Stimulated activated naive CD4-positive, alpha-beta T cell (primary cell): ENCODE measurements around the gene AHRR.
"Not testable (repeated sequence)": the region's sequence is repeated elsewhere in the genome, so short reads cannot be mapped to it uniquely, and the experiment has no call there.

Source experiments
- DNase-seq, 6 experiments: peaks; one replicate each; lab custom pipeline; 2025; lab: John Stamatoyannopoulos, UW

AHRR gene

DNA sequence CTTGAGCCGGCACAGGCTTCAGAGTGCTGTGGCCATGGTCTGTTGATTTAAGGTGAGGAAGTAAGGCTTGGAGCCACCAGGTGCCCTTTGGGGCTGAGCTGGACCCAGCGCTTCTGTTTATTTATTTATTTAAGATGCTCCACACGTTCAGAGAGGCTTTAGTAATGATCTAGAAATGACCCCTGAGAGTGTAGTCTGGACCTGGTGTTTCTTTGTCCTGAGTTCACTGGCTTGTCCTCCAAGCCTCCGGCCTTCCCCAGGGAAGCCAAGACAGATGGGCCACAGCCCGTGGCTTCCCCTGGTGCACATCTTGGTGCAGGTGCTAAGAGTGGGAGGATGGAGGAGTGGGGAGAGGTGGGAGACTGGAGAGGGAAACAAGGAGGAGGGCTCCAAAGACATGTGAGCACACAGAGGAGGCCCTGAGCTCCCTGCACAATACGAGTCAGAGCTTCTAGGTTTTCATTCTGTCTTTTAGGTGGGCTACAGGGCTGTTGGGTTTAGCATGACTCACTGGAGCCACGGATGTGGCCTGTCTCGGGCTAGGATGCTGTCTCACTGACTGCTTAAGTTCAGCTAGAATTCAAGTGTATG, 56.9 kb downstream of the AHRR start:
- no peak for DNase-seq

DNA sequence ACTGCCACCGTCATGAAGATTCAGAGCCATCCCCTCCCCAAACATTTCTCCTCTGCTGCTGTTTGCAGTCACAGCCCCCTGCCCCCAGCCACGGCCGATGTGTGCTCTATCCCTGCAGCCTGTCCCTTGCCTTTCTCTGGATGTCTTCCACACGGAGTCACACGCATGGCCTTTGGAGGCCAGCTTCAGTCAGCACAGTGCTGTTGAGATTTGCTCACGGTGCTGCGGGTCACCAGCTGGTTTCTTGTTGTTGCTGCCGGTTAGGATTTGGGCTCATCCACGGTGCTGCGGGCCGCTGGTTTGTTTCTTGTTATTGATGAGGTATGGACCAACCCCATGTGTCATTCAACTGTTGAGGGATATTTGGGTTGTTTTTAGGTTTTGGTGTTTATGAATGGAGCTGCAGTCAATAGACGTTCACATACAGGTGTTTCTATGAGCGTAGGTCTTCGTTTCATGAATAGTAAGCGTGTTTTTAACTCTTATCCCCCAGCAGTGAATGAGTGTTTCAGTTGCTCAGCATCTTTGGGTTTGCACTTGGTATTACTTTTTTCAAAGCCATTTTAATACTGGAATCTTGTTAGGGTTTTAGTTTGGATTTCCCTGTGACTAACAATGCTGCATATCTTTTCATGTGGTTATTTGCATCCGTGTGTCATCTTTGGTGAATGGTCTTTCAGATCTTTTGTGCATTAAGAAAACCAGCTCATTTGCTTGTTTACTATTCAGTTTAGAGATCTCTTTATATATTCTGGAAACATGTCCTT, 57.6 kb downstream of the AHRR start:
- DNase-seq, result no peak

DNA sequence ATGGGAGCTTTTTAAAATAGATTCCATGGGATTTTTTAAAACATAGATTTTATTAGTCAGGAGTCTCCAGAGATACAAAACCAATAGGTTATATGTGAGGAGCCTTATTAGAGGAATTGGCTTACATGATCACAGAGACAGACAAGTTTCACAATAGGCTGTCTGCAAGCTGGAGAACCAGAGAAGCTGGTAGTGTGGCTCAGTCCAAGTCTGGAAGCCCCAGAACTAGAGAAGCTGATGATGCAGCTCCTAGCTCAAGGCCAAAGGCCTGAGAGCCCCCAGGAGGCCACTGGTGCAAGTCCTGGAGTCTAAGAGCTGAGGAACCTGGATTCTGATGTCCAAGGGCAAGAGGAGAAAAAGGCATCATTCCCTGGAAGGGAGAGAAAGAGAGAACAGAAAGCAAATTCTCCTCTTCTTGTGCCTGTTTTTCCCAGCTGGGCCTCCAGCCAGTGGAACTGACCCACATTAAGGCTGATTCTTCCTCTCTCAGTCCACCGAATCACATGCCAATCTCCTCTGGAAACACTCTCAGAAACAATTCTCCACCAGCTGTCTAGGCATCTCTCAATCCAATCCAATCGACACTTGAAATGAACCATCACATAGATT, 59.3 kb downstream of the AHRR start:
- DNase-seq, result no peak

DNA sequence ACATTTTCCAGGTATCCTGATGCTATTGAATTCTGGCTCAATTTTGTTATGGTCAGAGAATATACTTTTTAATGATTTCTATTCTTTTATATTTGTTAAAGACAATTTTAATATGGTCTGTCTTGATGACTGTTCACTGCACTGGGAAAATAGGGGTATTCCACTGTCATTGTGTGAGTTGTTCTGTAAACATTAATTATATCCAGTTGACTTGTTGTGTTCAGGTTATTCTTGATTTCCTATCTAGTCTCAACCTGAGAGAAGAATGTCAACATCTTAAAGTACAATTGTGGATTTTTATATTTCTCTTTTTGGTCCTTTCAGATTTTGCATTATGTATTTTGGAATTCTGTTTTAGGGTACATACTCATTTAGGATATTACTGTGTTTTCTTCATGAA, 61.6 kb downstream of the AHRR start:
- DNase-seq, result no peak

DNA sequence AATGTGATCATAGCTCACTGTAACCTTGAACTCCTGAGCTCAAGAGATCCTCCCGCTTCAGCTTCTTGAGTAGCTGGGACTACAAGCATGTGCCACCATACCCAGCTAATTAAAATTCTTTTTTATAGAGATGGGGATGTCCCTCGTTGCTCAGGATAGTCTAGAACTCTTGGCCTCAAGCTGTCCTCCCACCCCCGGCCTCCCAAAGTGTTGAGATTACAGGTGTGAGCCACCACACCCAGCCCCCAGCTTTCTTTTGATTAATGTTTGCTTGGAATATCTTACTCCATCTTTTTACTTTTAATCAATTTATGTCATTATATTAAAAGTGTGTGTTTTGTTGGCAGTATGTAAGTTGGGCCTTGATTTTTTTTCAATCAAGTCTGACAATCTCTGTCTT, 62.1 kb downstream of the AHRR start:
- no peak for DNase-seq

DNA sequence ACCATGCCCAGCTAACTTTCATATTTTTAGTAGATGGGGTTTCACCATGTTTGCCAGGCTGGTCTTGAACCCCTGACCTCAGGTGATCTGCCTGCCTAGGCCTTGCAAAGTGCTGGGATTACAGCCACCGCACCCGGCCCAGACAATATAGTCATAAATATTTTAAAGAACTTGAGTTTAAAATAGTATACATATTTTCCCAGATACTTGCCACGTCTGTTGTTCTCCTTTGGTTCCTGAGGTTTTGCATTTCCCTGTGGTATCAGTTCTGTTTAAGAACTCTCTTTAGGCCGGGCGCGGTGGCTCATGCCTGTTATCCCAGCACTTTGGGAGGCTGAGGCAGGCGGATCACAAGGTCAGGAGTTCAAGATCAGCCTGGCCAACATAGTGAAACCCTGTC, 63.1 kb downstream of the AHRR start:
- DNase-seq, result not testable (repeated sequence)

DNA sequence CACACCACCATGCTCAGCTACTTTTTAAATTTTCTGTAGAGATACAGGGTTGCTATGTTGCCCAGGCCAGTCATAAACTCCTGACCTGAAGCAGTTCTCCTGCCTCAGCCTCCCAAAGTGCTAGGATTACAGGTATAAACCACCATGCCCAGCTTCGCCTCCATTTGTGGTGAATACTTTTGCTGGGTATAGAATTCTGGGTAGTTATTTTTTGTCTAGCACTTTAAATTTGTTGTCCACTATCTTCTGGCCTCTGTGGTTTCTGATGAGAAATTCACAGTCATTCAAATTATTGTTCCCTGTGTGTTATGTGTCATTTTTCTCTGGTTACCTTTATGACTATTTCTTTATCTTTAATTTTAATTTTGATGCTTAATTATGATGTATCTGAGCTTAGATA, 63.8 kb downstream of the AHRR start:
- DNase-seq, result no peak

DNA sequence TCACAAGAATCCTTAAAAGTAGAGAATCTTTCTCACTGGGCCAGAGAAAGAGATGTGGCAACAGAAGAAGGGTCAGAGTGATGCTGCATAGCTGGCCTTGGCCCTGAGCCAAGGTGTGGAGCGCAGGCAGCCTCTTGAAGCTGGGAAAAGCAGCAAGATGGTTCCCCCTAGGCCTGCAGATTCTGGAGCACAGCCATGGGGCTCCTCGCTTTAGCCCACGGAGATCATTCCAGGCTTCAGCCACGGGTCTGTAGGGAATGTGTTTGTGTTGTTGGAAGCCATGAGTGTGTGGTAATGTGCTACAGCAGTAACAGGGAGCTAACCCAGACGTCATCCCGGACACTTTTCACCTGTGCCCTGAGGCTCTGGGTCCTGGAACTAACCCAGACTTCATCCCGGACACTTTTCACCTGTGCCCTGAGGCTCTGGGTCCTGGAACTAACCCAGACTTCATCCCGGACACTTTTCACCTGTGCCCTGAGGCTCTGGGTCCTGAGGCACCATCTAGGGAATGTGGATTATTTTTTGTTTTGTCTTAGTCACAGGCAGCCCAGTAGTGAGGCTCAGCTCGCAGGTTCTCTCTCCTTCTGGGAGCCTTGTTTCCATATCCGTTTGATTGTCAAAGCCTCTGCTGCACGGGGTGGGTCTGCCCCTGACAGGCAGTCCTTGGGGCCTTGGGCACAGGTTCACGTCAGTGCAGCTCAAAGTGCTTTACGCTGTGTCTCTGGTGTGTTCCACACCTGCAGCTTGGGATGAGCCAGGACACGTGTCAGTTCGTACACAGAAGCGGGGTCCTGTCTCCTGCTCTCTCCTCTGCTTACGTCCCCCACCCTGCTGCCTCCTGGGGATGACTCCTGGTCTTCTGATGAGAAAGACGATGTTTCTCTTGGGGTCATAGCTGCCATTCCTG, 65.2 kb downstream of the AHRR start:
- no peak for DNase-seq

DNA sequence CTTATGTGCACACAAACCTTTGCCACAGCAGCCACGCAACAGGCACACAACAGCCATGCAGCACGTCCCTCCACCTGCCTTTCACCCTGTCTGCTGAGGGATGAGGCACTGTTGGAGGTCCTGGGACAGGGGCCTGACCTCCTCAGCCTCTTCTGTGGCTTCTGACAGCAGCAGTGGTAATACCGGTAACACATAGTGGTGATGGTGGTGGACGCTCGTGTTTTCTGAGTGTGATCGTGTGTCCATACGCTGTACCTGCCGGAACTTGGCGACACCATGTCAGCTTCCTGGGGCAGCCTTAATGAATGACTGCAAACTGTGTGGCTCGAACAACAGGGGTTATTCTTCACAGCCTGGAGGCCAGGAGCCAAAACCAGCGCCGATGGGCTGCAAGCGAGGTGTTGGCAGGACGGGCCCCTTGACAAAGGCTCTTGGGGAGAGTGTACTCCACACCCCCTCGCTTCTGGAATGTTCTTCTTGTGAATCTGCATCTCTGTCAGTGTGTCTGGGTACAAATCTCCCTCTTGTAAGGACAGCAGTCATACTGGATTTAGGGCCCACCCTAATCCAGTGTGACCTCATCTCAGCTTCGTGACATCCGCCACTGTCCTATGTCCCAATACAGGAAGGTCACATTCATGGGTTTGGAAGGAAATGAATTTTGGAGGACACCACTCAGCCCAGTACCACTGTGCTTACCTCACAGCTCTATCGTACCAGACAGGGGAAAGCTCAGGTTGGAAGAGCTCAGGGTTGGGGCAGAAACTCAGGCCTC, 66.2 kb downstream of the AHRR start:
- DNase-seq, result no peak

DNA sequence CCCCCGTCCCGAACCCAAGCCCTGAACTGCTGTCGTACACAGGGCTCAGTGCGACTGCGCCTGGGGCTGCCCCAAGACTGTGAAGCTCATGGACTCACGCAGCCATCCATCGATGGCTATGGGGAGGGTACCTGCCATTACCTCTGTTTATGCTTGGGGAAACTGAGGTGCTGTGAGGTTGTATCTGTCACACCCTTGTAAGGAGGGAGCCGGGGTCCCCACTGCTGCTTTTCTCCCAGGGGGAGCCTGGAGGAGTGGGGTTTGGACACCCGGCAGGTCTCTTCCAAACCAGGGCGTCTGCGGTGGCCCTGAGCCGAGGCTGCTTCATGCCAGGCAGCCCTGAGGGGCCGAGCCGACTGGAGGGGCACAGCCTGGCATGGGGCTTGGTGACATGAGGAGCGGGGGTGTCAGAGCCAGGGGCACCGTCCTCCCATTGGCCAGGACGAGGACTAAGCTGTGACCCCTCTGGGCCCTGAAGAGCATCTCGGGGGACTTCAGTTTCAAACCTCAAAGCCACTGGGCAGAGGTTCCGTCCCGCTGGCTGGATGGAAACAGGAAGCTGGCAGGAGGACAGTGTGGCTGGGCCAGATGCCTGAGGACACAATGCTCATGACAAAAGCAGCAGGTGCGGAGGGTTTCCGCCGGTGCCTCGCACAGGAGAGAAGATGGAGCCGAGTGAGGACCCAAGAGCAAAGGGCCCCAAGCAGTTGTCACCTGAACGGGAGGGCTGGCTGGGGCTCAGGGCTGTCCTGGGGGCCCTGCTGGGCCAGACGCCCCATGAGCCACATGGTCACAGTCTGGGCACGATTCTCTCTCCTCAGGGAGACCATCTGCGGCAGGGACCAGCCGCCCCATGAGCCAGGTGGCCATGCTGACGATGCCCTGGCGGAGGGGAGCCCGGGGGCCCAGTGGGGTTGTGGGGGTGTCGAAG, 67.0 kb downstream of the AHRR start:
- no peak for DNase-seq

DNA sequence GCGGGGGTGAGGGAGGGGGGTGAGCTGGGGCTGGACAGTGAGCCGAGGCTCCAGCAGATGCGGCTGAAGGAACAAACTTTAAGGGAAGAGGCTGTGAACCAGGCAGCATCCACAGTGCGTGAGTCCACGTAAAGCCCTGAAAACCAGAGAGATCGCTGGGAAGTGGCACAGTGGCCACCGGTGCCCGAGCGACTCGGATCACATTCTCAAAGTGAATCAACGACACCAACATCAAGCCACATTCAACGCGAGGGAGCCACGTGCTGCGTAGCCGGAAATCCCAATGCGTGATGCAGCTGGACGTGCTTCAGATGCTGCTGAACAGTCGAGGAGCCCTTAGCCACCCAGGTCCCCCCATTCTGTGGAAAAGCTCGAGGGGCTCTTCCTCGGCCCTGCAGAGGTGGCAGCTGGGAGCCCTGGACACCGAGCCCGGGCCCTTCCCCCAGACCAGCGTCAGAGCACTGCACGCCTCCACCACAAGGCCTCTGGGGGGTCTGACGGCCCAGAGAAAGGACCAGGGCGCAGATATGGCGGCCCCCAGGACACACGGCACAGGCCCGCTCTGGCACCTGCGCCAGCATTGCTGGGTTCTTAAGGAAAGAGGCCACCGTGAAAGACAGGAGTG, 67.8 kb downstream of the AHRR start:
- no peak for DNase-seq

DNA sequence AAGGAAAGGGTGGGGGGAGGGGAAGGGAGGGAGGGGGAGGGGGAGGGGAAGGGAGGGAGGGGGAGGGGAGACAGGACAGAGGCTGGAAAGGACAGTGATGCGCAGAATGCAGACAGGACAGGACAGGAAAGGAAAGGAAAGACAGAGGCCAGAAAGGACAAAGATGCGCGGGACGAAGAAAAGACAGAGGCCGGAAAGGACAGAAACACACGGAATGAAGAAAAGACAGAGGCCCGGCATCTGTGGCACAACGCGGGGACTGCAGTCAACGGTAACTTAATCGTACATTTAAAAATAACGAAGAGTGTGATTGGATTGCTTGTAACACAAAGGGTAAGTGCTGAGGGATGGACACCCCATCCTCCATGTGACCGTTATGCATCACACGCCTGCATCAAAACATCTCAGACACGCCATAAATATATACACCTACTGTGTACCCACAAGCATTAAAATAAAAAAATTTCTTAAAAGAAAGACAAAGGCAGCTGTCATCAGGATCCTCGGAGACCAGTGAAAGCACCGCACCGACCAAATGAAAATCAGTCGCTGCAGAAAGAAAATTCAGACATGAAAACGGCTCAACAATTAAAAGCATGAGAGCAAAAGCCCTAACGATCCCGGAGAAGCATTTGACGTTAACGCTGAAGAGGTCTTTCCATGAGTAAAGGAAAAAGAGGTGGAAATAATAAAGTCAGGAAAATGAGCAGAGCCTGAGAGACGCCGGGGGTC, 68.5 kb downstream of the AHRR start:
- no peak for DNase-seq

DNA sequence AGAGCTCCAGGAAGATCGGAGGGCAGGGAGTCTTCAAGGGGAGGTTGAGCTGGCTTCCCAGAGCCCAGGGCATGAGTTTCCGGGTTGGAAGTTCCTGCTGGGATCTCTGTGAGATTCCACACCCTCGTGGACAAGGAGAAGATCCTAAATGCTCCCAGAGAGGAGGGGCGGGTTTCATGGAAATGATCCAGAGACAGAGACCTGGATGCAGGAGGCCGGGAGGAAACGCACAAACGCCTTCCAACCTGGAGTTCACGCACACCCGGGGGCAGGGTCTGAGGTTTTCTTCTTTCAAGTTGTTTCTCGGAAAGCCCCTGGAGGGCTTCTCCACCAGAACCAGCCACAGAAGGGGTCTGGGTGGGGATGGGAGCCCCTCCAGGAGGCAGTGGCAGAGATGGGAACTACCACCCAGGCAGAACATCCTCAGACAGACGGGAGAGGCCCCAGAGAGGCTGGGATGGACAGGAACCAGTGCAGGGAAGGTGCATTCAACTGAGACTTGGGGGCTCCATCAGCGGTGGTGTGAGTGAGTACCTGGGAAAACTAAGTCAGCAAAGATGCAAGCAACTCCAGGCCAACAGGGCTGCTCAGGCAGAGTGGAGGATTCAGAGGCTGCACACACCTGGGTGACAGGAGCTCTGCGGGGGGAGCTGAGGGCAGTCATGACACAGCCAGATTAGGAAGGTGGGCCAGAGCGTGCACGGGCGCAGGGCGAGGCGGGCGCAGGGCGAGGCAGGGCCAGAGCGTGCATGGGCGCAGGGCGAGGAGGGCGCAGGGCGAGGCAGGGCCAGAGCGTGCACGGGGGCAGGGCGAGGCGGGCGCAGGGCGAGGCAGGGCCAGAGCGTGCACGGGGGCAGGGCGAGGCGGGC, 69.3 kb downstream of the AHRR start:
- no peak for DNase-seq

DNA sequence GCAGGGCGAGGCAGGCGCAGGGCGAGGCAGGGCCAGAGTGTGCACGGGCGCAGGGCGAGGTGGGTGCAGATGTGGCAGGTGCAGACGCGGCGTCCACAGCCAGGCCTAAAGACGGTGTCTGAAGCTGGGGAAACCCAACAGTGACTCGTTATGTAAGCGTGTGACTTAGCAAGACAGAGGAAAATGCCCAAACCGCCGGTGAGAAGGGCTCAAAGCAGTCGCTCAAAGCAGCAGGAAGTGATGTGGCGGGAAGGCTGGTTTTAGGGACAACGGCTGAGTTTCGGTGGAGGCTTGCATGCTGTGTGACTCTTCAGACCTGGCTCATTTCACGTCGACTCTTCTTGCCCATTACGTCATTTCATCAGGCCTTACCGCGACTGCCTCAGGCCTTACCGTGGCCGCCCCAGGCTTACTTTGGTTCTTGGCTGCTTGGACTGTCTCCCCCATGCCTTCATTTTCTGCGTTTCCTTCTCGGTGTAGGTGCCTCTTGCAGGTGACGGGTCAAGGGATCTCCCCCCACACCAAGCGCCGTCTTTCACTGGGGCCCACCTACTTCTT, 71.0 kb downstream of the AHRR start:
- DNase-seq, result peak in 5 of 6 experiments; percentile 48 to 67 (median 54)

DNA sequence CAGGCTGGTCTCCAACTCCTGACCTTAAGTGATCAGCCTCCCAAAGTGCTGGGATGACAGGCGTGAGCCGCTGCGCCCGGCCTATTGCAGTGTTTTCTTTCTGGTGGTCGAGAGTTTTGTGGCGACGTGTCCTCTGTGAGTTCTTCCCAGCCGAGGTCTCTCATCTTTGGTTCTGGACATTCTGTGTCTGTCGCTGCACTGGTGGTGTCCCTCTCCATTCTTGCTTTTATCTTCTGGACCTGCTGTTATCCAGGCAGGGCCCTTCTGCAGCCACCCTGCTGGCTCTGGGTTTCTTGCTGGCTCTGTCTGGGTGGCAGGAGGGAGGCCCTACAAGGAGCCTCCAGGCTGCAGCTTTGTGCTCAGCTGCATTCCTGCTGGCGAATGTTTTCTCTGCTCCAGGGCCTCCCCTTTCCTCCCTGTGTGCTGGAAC, 72.3 kb downstream of the AHRR start:
- no peak for DNase-seq

DNA sequence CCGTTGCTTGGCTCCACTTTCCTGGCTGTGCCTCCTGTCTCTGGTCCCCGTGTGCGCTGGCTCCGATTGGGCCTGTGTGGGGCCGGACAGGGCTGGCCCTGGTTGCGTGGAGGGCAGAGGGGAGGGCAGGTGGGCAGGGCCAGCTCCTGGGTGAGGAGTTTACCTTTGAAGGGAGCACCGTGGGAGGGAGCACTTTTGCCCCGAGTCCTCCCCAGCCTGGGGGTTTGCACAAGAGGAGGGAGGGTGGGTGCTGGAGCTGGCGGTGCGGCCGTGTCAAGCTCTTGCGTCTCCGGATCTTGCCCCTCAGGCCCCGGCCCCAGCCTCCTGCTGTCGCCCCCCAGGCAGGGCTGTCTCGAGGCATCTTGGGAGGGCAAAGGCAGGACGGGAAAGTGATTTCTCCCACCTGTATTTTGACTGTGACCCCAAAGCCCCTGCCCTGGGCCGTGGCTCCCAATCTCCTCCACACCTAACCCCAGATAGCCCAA, 73.2 kb downstream of the AHRR start:
- DNase-seq, result no peak

DNA sequence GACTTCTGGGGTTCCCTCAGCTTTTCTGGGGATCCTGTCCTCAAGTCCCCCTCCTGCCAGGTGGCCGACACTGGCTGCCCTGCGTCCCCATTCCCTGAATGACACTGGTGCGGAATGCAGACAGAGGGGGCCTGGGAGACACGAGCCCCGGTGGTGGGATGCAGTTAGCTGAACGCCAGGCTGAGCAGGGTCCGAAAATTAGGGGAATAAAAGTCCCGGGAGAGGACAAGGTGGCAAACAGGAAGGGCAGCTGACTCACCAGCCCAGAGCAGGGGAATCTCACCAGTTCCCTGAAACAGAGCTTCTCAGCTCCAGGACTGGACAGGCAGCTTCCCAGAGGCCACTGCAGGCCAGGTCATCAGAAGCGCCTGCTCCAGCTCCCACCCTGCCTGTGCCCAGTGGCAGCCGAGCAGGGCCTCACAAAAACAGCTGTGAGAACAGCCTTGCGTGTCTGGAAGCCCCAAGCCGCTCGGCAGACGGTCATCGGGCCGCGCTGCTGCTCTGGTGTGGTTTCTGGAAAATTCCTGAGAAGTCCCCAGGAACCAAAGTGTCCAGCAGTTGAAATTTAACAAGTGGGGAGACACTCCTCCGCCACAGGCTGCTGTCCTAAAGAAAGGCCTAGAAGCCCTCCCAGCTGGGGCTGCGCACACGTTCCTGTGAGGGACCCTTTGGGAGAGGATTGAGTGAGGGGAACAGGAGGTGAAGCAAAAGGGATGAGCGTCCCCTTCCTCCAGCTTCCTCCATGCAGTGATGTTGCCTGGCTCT, 73.8 kb downstream of the AHRR start:
- no peak for DNase-seq
